ENCODE results near the gene XIST.
"Not testable (repeated sequence)": the region's sequence is repeated elsewhere in the genome, so short reads cannot be mapped to it uniquely, and the experiment has no call there.

XIST gene

GRCh38 chrX:73792511-73792910 is 60.0 kb downstream of the XIST start:
- DNase-seq = not testable (repeated sequence)

GRCh38 chrX:73785493-73785892 is 67.0 kb downstream of the XIST start:
- DNase-seq = no peak

All from DMS79 treated with DMSO at 0.1 percent for 48 hours (cell line).